Activated CD4-positive, alpha-beta T cell treated with anti-CD3 and anti-CD28 coated beads for 24 hours (primary cell): Measurements from ENCODE around the gene FLT3.
"Not testable (repeated sequence)": the region's sequence is repeated elsewhere in the genome, so short reads cannot be mapped to it uniquely, and the experiment has no call there.

Experiments used
- DNase-seq, 2 donors: peaks; one replicate each; pipeline ENCODE4 v3.0.0-alpha.2; 2020; ENCODE audit warnings: low read depth in 2 of 2

The FLT3 gene

GRCh38 chr13:28100150-28101121 is at the start of gene FLT3:
FLT3 (minus strand) TSS chr13:28100576; CDS start chr13:28100510, 66 bp downstream.
- peak in 1 of 2 donors; percentile 35 for DNase-seq

GRCh38 chr13:28147495-28147894 is 47.1 kb upstream of the FLT3 start:
- DNase-seq, result no peak

GRCh38 chr13:28145049-28145448 is 44.7 kb upstream of the FLT3 start:
- no peak for DNase-seq

GRCh38 chr13:28141542-28141941 is 41.2 kb upstream of the FLT3 start:
- DNase-seq, result not testable (repeated sequence)

GRCh38 chr13:28140433-28141125 is 40.2 kb upstream of the FLT3 start:
- no peak for DNase-seq

GRCh38 chr13:28138756-28139470 is 38.5 kb upstream of the FLT3 start:
- DNase-seq, result peak; percentile 82 to 85

- DNase-seq, result peak; percentile 80 to 87
Observed at GRCh38 chr13:28138012-28138755, 37.8 kb upstream of the FLT3 start, which contains the start of gene PAN3. PAN3 (plus strand) TSS chr13:28138545; CDS start chr13:28138658, 113 bp downstream.

- DNase-seq, result no peak
Observed at GRCh38 chr13:28137596-28137995, 37.2 kb upstream of the FLT3 start.

- no peak for DNase-seq
Observed at GRCh38 chr13:28136916-28137315, 36.5 kb upstream of the FLT3 start.

- DNase-seq, result no peak
Observed at GRCh38 chr13:28131646-28132045, 31.3 kb upstream of the FLT3 start.

GRCh38 chr13:28129911-28130693 is 29.7 kb upstream of the FLT3 start:
- DNase-seq, result no peak

- no peak for DNase-seq
Observed at GRCh38 chr13:28128926-28129325, 28.6 kb upstream of the FLT3 start.

GRCh38 chr13:28128030-28128429 is 27.7 kb upstream of the FLT3 start:
- DNase-seq, result no peak

GRCh38 chr13:28121224-28121623 is 20.8 kb upstream of the FLT3 start:
- no peak for DNase-seq

GRCh38 chr13:28120317-28120716 is 19.9 kb upstream of the FLT3 start:
- no peak for DNase-seq

GRCh38 chr13:28117689-28118377 is 17.5 kb upstream of the FLT3 start:
- no peak for DNase-seq

GRCh38 chr13:28116736-28117135 is 16.4 kb upstream of the FLT3 start:
- no peak for DNase-seq

GRCh38 chr13:28110414-28110813 is 10.0 kb upstream of the FLT3 start:
- DNase-seq, result no peak

- DNase-seq, result no peak
Observed at GRCh38 chr13:28106976-28107375, 6.6 kb upstream of the FLT3 start.

- DNase-seq, result not testable (repeated sequence)
Observed at GRCh38 chr13:28101886-28102285, 1.5 kb upstream of the FLT3 start.
